Right renal pelvis (tissue), 4 donors: ENCODE results near the gene YPEL2. TPM values are rescaled to one million over a fixed set of nuclear protein-coding genes. Genes with fewer than 3 reads are reported as not detected.
"Not testable (repeated sequence)": the region's sequence is repeated elsewhere in the genome, so short reads cannot be mapped to it uniquely, and the experiment has no call there.

Source experiments
- DNase-seq, 4 donors: peaks; one replicate each; pipeline ENCODE4 v3.0.0-alpha.2; 2013; ENCODE audit warnings: low read depth in 4 of 4, low spot score in 3 of 4, missing footprints in 1 of 4
- polyA plus RNA-seq, 4 donors: library from polyadenylated mRNA; unstranded; fragments of 120-200 nt; gene quantifications; one replicate each; pipeline ENCODE4 v1.2.1, GENCODE V29; 2013; ENCODE audit not compliant: insufficient read length in 4 of 4

The YPEL2 gene
- polyA plus RNA-seq, 4 donors: 28.2 to 40.4 (median 36.0) TPM

GRCh38 chr17:59401274-59401673, 69.8 kb downstream of the YPEL2 start:
- DNase-seq: no peak

- no peak for DNase-seq
These were observed 70.3 kb downstream of the YPEL2 start for GRCh38 chr17:59401725-59402124.

GRCh38 chr17:59402760-59403159, 71.3 kb downstream of the YPEL2 start:
- no peak for DNase-seq

- no peak for DNase-seq
These were observed 73.0 kb downstream of the YPEL2 start for GRCh38 chr17:59404471-59404870.

GRCh38 chr17:59405944-59406705, 74.7 kb downstream of the YPEL2 start:
- no peak for DNase-seq

- DNase-seq: peak in 3 of 4 donors; percentile 66 to 79 (median 79)
These were observed 75.4 kb downstream of the YPEL2 start for GRCh38 chr17:59406808-59407381.

- DNase-seq: no peak
These were observed 78.0 kb downstream of the YPEL2 start for GRCh38 chr17:59409336-59410048.

- no peak for DNase-seq
These were observed 78.6 kb downstream of the YPEL2 start for GRCh38 chr17:59410049-59410437.

- DNase-seq: not testable (repeated sequence)
These were observed 81.0 kb downstream of the YPEL2 start for GRCh38 chr17:59412431-59412830.

- DNase-seq: no peak
These were observed 81.7 kb downstream of the YPEL2 start for GRCh38 chr17:59413014-59413766.

GRCh38 chr17:59415397-59415796, 83.9 kb downstream of the YPEL2 start:
- no peak for DNase-seq

GRCh38 chr17:59416184-59416583, 84.7 kb downstream of the YPEL2 start:
- DNase-seq: no peak

- no peak for DNase-seq
These were observed 86.0 kb downstream of the YPEL2 start for GRCh38 chr17:59417452-59417851.

- DNase-seq: no peak
These were observed 87.3 kb downstream of the YPEL2 start for GRCh38 chr17:59418732-59419166.

GRCh38 chr17:59420901-59421300, 89.4 kb downstream of the YPEL2 start:
- no peak for DNase-seq

- no peak for DNase-seq
These were observed 90.3 kb downstream of the YPEL2 start for GRCh38 chr17:59421722-59422121.

- no peak for DNase-seq
These were observed 91.8 kb downstream of the YPEL2 start for GRCh38 chr17:59423137-59423724.

- DNase-seq: no peak
These were observed 92.4 kb downstream of the YPEL2 start for GRCh38 chr17:59423903-59424302.

GRCh38 chr17:59424331-59424730, 92.9 kb downstream of the YPEL2 start:
- no peak for DNase-seq

- no peak for DNase-seq
These were observed 93.9 kb downstream of the YPEL2 start for GRCh38 chr17:59425085-59425931.
